Measurements from ENCODE around the gene SLC13A4.
A peak's percentile ranks its signal among the peaks of the same experiment; 100 is the strongest.

SLC13A4 gene

DNA sequence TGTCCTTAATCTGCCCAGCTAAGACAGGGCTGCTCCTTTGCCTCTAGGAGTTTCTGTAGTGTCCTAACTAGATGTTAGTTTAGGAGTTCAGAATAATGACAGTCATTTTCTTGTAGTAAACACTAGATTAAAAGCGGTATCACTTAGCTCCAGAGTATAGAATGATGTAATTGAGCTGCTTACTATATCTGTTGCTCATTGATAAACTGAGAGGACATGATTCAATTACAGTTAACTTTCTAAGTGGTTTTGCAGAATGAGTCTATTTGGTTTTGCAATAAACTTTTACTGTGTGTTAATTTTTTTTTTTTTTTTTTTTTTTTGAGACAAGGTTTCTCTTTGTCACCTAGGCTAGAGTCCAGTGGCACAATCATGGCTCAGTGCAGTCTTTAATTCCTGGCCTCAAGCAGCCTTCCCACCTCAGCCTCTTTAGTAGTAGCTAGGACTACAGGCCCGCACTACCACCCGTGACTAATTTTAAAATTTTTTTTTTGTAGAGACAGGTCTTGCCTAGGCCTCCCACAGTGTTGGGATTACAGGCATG lies 63.9 kb downstream of the SLC13A4 start:
- H3K27ac ChIP-seq (ENCODE audit: low read depth, low read length, severe bottlenecking): no peak overlapping the region

GRCh38 chr7:135662373-135663114 lies 65.4 kb downstream of the SLC13A4 start, which contains the start of gene STMP1:
TSS of gene STMP1 (plus strand) at chr7:135662514.
- 0% methylated on average over 22 to 39 of the region's 60 CpGs for WGBS, 2 experiments (ENCODE audit: insufficient coverage in 2 of 2)
- no peaks in the 10 kb centered on the region for H3K9me3 ChIP-seq (ENCODE audit: control insufficient read depth, low read length)
- peak within 1 kb of the TSS; percentile 99 for H3K4me3 ChIP-seq (ENCODE audit: extremely low read depth, insufficient read depth, low read length, poor library complexity, severe bottlenecking)
- peaks cover 4% of the 10 kb centered on the region for H3K4me1 ChIP-seq (ENCODE audit: control insufficient read depth, insufficient read depth, low read length, poor library complexity, severe bottlenecking)
- H3K36me3 ChIP-seq (ENCODE audit: control insufficient read depth, insufficient read depth, low read length): peaks cover 9% of the 10 kb centered on the region
- peak within 1 kb of the TSS; percentile 84 for H3K27ac ChIP-seq (ENCODE audit: low read depth, low read length, severe bottlenecking)

More for the DNA sequence above, 63.9 kb downstream of the SLC13A4 start:
- Histone ChIP-seq H3K4me3 (ENCODE audit: extremely low read depth, insufficient read depth, low read length, poor library complexity, severe bottlenecking) (no peak overlapping the region), H3K4me1 (ENCODE audit: control insufficient read depth, insufficient read depth, low read length, poor library complexity, severe bottlenecking) (peaks cover 4% of the 10 kb centered on the region), H3K9me3 (ENCODE audit: control insufficient read depth, low read length) (peaks cover 9% of the 10 kb centered on the region), H3K36me3 (ENCODE audit: control insufficient read depth, insufficient read depth, low read length) (peaks cover 19% of the 10 kb centered on the region)
- whole genome bisulfite sequencing, 2 experiments (ENCODE audit: insufficient coverage in 2 of 2): 82 to 100% methylated on average over 1 to 3 of the region's 3 CpGs

DNA sequence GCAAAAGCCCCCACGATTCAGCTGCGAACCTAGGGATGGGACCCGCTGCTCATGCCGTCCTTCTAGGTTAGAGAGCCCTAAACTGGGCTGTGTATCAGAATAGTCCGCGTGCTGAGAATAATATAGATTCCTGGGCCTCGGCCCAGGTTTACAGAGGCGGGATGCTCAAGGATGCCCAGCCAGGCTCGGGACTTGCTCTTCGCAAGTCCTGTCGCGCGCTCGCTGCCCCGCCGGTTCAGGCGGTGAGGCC lies 65.9 kb downstream of the SLC13A4 start:
- Histone ChIP-seq H3K4me1 (ENCODE audit: control insufficient read depth, insufficient read depth, low read length, poor library complexity, severe bottlenecking) (peaks cover 4% of the 10 kb centered on the region), H3K4me3 (ENCODE audit: extremely low read depth, insufficient read depth, low read length, poor library complexity, severe bottlenecking) (peak overlapping the region; percentile 99), H3K9me3 (ENCODE audit: control insufficient read depth, low read length) (no peaks in the 10 kb centered on the region), H3K36me3 (ENCODE audit: control insufficient read depth, insufficient read depth, low read length) (peaks cover 9% of the 10 kb centered on the region), H3K27ac (ENCODE audit: low read depth, low read length, severe bottlenecking) (no peak overlapping the region)
- 13 to 21% methylated on average over 17 of the region's 17 CpGs for WGBS, 2 experiments (ENCODE audit: insufficient coverage in 2 of 2)

GRCh38 chr7:135661311-135662122 lies 66.5 kb downstream of the SLC13A4 start:
- no peaks in the 10 kb centered on the region for H3K9me3 ChIP-seq (ENCODE audit: control insufficient read depth, low read length)
- 80 to 88% methylated on average over 11 to 14 of the region's 14 CpGs for WGBS, 2 experiments (ENCODE audit: insufficient coverage in 2 of 2)
- H3K4me3 ChIP-seq (ENCODE audit: extremely low read depth, insufficient read depth, low read length, poor library complexity, severe bottlenecking): peak overlapping the region; percentile 99
- H3K36me3 ChIP-seq (ENCODE audit: control insufficient read depth, insufficient read depth, low read length): peaks cover 9% of the 10 kb centered on the region
- H3K27ac ChIP-seq (ENCODE audit: low read depth, low read length, severe bottlenecking): no peak overlapping the region
- H3K4me1 ChIP-seq (ENCODE audit: control insufficient read depth, insufficient read depth, low read length, poor library complexity, severe bottlenecking): peaks cover 4% of the 10 kb centered on the region

DNA sequence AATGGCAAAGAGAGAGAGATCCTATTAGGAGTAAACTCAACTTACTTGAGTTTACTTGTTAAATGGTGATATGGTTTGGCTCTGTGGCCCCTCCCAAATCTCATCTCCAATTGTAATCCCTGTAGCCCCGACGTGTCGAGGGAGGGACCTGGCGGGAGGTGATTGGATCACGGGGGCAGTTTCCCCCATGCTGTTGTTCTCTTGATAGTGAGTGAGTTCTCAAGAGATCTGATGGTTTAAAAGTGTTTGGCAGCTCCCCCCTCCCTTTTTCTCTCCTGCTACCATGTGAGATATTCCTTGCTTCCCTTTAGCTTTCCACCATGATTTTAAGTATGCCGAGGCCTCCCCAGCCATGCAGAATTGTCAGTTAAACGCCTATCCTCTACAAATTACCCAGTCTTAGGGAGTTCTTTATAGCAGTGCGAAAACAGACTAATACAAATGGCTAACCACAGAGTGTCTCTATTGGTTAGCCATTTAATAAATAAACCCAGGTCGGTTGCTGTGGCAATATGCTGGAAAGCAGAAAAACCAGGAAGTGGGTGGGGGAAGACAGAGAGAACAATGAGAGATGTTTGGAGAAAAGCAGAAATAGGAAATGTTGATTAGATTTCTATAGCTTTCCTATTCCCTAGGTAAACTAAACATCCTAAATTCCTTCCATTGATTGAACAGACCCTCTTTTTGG lies 68.7 kb downstream of the SLC13A4 start:
- Histone ChIP-seq H3K4me1 (ENCODE audit: control insufficient read depth, insufficient read depth, low read length, poor library complexity, severe bottlenecking) (peaks cover 4% of the 10 kb centered on the region), H3K4me3 (ENCODE audit: extremely low read depth, insufficient read depth, low read length, poor library complexity, severe bottlenecking) (no peak overlapping the region), H3K36me3 (ENCODE audit: control insufficient read depth, insufficient read depth, low read length) (no peaks in the 10 kb centered on the region), H3K9me3 (ENCODE audit: control insufficient read depth, low read length) (no peaks in the 10 kb centered on the region), H3K27ac (ENCODE audit: low read depth, low read length, severe bottlenecking) (no peak overlapping the region)
- WGBS, 2 experiments (ENCODE audit: insufficient coverage in 2 of 2): 79 to 100% methylated on average over 2 to 3 of the region's 9 CpGs

DNA sequence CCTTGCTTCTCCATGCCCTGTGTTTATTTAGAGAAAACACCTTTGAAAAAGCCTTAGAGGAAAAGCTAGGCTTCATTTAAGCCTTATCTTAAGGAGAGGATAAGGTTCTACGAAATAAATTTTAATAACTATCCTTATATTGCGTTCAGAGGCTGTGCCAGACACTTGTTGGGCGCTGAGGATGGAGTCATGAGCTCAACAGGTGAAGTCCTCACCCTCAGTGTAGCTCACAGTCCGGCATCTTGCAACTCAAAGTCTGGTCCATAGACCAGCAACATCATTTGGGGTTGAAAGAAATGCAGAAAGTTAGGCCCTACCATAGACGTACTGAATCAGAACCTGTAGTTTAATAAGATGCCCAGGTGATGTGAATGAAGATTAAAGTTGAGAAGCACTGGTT lies 69.4 kb downstream of the SLC13A4 start:
- 97% methylated on average over 4 of the region's 5 CpGs for WGBS, 2 experiments (ENCODE audit: insufficient coverage in 2 of 2)
- H3K27ac ChIP-seq (ENCODE audit: low read depth, low read length, severe bottlenecking): no peak overlapping the region

GRCh38 chr7:135653340-135654080 lies 74.5 kb downstream of the SLC13A4 start:
- H3K9me3 ChIP-seq (ENCODE audit: control insufficient read depth, low read length): no peaks in the 10 kb centered on the region
- peaks cover 15% of the 10 kb centered on the region for H3K4me1 ChIP-seq (ENCODE audit: control insufficient read depth, insufficient read depth, low read length, poor library complexity, severe bottlenecking)
- H3K27ac ChIP-seq (ENCODE audit: low read depth, low read length, severe bottlenecking): no peak overlapping the region
- WGBS, 2 experiments (ENCODE audit: insufficient coverage in 2 of 2): 92 to 93% methylated on average over 5 to 6 of the region's 12 CpGs
- peaks cover 11% of the 10 kb centered on the region for H3K36me3 ChIP-seq (ENCODE audit: control insufficient read depth, insufficient read depth, low read length)
- H3K4me3 ChIP-seq (ENCODE audit: extremely low read depth, insufficient read depth, low read length, poor library complexity, severe bottlenecking): no peak overlapping the region

More for the DNA sequence above, 69.4 kb downstream of the SLC13A4 start:
- Histone ChIP-seq H3K4me3 (ENCODE audit: extremely low read depth, insufficient read depth, low read length, poor library complexity, severe bottlenecking) (no peak overlapping the region), H3K4me1 (ENCODE audit: control insufficient read depth, insufficient read depth, low read length, poor library complexity, severe bottlenecking) (no peaks in the 10 kb centered on the region), H3K36me3 (ENCODE audit: control insufficient read depth, insufficient read depth, low read length) (no peaks in the 10 kb centered on the region), H3K9me3 (ENCODE audit: control insufficient read depth, low read length) (no peaks in the 10 kb centered on the region)

DNA sequence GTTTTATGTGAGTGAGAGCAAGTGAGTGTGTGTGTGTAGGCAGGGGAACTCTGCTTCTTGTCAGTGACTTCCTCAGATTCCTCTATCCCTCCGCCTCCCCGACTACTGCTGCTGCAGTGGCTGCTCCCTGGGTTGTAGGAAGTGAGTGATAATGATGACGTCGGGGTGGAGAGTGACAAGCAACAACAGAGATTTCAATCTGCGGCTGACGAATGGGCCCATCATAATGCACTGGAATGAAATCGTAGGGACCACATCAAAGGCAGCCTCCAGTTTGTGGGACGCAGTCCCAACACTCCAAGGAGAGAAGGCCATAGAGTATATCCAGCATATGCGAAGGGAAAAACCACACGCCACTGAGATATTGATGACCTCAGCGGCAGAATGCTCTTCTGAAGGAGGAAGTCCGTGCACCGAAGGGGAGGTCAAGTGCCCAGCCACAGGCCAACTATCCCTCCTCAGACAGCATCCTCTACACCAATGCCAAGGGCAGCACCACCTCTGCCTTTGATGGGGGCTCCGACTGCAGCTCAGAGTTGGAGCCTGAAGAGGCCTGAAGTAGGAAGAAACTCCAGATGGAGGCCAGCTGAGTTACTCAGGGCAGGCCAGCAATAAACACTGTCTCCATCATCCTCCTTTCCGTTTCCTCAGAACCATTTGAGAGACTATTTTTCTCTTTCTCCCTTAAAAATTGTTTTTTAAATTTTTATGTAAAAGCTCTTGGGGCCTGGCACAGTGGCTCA lies 77.0 kb downstream of the SLC13A4 start:
- Histone ChIP-seq H3K4me1 (ENCODE audit: control insufficient read depth, insufficient read depth, low read length, poor library complexity, severe bottlenecking) (peaks cover 15% of the 10 kb centered on the region), H3K36me3 (ENCODE audit: control insufficient read depth, insufficient read depth, low read length) (peaks cover 31% of the 10 kb centered on the region), H3K4me3 (ENCODE audit: extremely low read depth, insufficient read depth, low read length, poor library complexity, severe bottlenecking) (no peak overlapping the region), H3K27ac (ENCODE audit: low read depth, low read length, severe bottlenecking) (peak overlapping the region; percentile 72), H3K9me3 (ENCODE audit: control insufficient read depth, low read length) (no peaks in the 10 kb centered on the region)
- 84 to 86% methylated on average over 10 of the region's 15 CpGs for WGBS, 2 experiments (ENCODE audit: insufficient coverage in 2 of 2)

DNA sequence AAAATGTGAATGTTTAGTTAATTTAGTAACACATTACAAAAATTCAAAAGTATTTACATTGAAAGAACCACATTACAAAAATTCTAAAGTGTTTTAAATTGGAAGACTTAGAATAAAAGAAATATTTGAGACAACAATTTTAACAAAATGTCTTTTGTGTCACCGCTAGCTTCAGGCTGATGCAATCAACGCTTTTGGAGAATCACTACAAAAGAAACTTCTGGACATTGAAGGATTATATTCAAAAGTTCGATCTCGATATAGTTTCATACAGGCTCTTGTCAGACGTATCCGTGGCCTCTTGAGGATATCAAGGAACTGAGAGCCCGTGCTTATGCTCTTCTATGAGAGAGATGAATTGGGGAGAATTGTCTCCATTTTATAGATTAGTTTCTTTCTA lies 79.8 kb downstream of the SLC13A4 start:
- Histone ChIP-seq H3K4me3 (ENCODE audit: extremely low read depth, insufficient read depth, low read length, poor library complexity, severe bottlenecking) (no peak overlapping the region), H3K27ac (ENCODE audit: low read depth, low read length, severe bottlenecking) (no peak overlapping the region), H3K4me1 (ENCODE audit: control insufficient read depth, insufficient read depth, low read length, poor library complexity, severe bottlenecking) (peaks cover 15% of the 10 kb centered on the region), H3K36me3 (ENCODE audit: control insufficient read depth, insufficient read depth, low read length) (peaks cover 50% of the 10 kb centered on the region), H3K9me3 (ENCODE audit: control insufficient read depth, low read length) (no peaks in the 10 kb centered on the region)
- 93 to 100% methylated on average over 4 of the region's 7 CpGs for WGBS, 2 experiments (ENCODE audit: insufficient coverage in 2 of 2)
